Measurements from ENCODE around the gene PRXL2B. TPM values are rescaled to one million over a fixed set of nuclear protein-coding genes. Genes with fewer than 3 reads are reported as not detected.

PRXL2B gene
- total RNA-seq, 1 donor from 2014 or later = 42.0 TPM

- no peak for DNase-seq (ENCODE audit: low read depth)
- Histone ChIP-seq H3K4me3 (ENCODE audit: low read depth, low read length) (no peak overlapping the region), H3K27me3 (ENCODE audit: control insufficient read depth, insufficient read depth, low read length) (peaks cover 12% of the 10 kb centered on the region)
Measured at GRCh38 chr1:2540816-2541492, 45.6 kb upstream of the PRXL2B start.

GRCh38 chr1:2541619-2542245 lies 44.8 kb upstream of the PRXL2B start:
- Histone ChIP-seq H3K27me3 (ENCODE audit: control insufficient read depth, insufficient read depth, low read length) (peaks cover 12% of the 10 kb centered on the region), H3K4me3 (ENCODE audit: low read depth, low read length) (no peak overlapping the region), H3K36me3 (ENCODE audit: control insufficient read depth, insufficient read depth, low read length) (no peaks in the 10 kb centered on the region)
- DNase-seq (ENCODE audit: low read depth) = no peak
- TF ChIP-seq CTCF (IDR thresholded peaks at IDR 0.05; ENCODE audit: insufficient read depth, low read length, poor library complexity, severe bottlenecking) = no peak

More at GRCh38 chr1:2540816-2541492, 45.6 kb upstream of the PRXL2B start:
- H3K36me3 ChIP-seq (ENCODE audit: control insufficient read depth, insufficient read depth, low read length) = no peaks in the 10 kb centered on the region
- no peak for TF ChIP-seq CTCF (IDR thresholded peaks at IDR 0.05; ENCODE audit: insufficient read depth, low read length, poor library complexity, severe bottlenecking)

- Histone ChIP-seq H3K36me3 (ENCODE audit: control insufficient read depth, insufficient read depth, low read length) (no peaks in the 10 kb centered on the region), H3K4me3 (ENCODE audit: low read depth, low read length) (no peak overlapping the region), H3K27me3 (ENCODE audit: control insufficient read depth, insufficient read depth, low read length) (peaks cover 12% of the 10 kb centered on the region)
- TF ChIP-seq CTCF (IDR thresholded peaks at IDR 0.05; ENCODE audit: insufficient read depth, low read length, poor library complexity, severe bottlenecking) = no peak
- no peak for DNase-seq (ENCODE audit: low read depth)
Measured at GRCh38 chr1:2542246-2542915, 44.2 kb upstream of the PRXL2B start.

GRCh38 chr1:2543543-2544092 lies 43.0 kb upstream of the PRXL2B start:
- peak; percentile 4 for TF ChIP-seq CTCF (IDR thresholded peaks at IDR 0.05; ENCODE audit: insufficient read depth, low read length, poor library complexity, severe bottlenecking)
- Histone ChIP-seq H3K4me3 (ENCODE audit: low read depth, low read length) (no peak overlapping the region), H3K36me3 (ENCODE audit: control insufficient read depth, insufficient read depth, low read length) (no peaks in the 10 kb centered on the region), H3K27me3 (ENCODE audit: control insufficient read depth, insufficient read depth, low read length) (peaks cover 12% of the 10 kb centered on the region)
- no peak for DNase-seq (ENCODE audit: low read depth)

GRCh38 chr1:2544093-2544874 lies 42.3 kb upstream of the PRXL2B start:
- H3K4me3 ChIP-seq (ENCODE audit: low read depth, low read length) = no peak overlapping the region
- no peak for DNase-seq (ENCODE audit: low read depth)
- TF ChIP-seq CTCF (IDR thresholded peaks at IDR 0.05; ENCODE audit: insufficient read depth, low read length, poor library complexity, severe bottlenecking) = no peak
- H3K27me3 ChIP-seq (ENCODE audit: control insufficient read depth, insufficient read depth, low read length) = peaks cover 10% of the 10 kb centered on the region
- H3K36me3 ChIP-seq (ENCODE audit: control insufficient read depth, insufficient read depth, low read length) = no peaks in the 10 kb centered on the region

Measured in kidney epithelial cell (primary cell).